HEK293T (cell line): ENCODE data around the gene GAS2L1.

ENCODE experiments used
- CTCF ChIA-PET: fragments of 350-600 bp; formaldehyde crosslinking; extraction: SDS; loops from one replicate; lab custom pipeline; 2021; ENCODE audit warnings: antibody characterized with exemption, inconsistent platforms; lab: Yijun Ruan, JAX
- POLR2A ChIA-PET: fragments of 350-600 bp; formaldehyde crosslinking; extraction: SDS; loops from one replicate; lab custom pipeline; 2020; ENCODE audit warnings: antibody characterized with exemption, inconsistent platforms; lab: Yijun Ruan, JAX
- DNase-seq: peaks from one replicate; pipeline ENCODE4 v3.0.0; 2012; ENCODE audit warnings: mixed read lengths; ENCODE audit errors: extremely low spot score
- ARNT ChIP-seq: fragments of 450-650 bp; IDR thresholded peaks from 2 replicates; pipeline ENCODE4 v1.6.1; 2017; ENCODE audit warnings: mild to moderate bottlenecking
- BHLHE40 ChIP-seq: fragments of 450-650 bp; IDR thresholded peaks from 2 replicates; pipeline ENCODE4 v1.6.1; 2016; ENCODE audit warnings: mild to moderate bottlenecking, moderate library complexity, borderline replicate concordance
- CTBP1 ChIP-seq: fragments of 450-650 bp; IDR thresholded peaks from 2 replicates; pipeline ENCODE4 v1.6.1; 2016; ENCODE audit warnings: borderline replicate concordance
- ELF4 ChIP-seq: fragments of 450-650 bp; IDR thresholded peaks from 2 replicates; pipeline ENCODE4 v1.6.1; 2017; ENCODE audit warnings: antibody characterized with exemption
- FOXA1 ChIP-seq: fragments of 450-650 bp; IDR thresholded peaks from 2 replicates; pipeline ENCODE4 v1.6.1; 2016; ENCODE audit warnings: mild to moderate bottlenecking
- FOXK2 ChIP-seq: fragments of 450-650 bp; IDR thresholded peaks from 2 replicates; pipeline ENCODE4 v1.6.1; 2016; ENCODE audit warnings: mild to moderate bottlenecking
- FOXM1 ChIP-seq: fragments of 450-650 bp; IDR thresholded peaks from 2 replicates; pipeline ENCODE4 v1.6.1; 2017; ENCODE audit warnings: mild to moderate bottlenecking, borderline replicate concordance
- HDGF ChIP-seq: fragments of 450-650 bp; IDR thresholded peaks from 2 replicates; pipeline ENCODE4 v1.6.1; 2017; ENCODE audit warnings: antibody characterized with exemption, borderline replicate concordance
- L3MBTL2 ChIP-seq: fragments of 450-650 bp; conservative IDR thresholded peaks from 2 replicates; pipeline ENCODE4 v1.6.1; 2016; ENCODE audit warnings: mild to moderate bottlenecking
- LEF1 ChIP-seq: fragments of 450-650 bp; IDR thresholded peaks from 2 replicates; pipeline ENCODE4 v1.6.1; 2017; ENCODE audit warnings: mild to moderate bottlenecking, borderline replicate concordance
- NFRKB ChIP-seq: fragments of 450-650 bp; IDR thresholded peaks from 2 replicates; pipeline ENCODE4 v1.6.1; 2016; ENCODE audit warnings: mild to moderate bottlenecking, moderate library complexity
- SP1 ChIP-seq: fragments of 450-650 bp; IDR thresholded peaks from 2 replicates; pipeline ENCODE4 v1.6.1; 2017
- SUZ12 ChIP-seq: fragments of 450-650 bp; IDR thresholded peaks from 2 replicates; pipeline ENCODE4 v1.6.1; 2016; ENCODE audit warnings: mild to moderate bottlenecking
- TARDBP ChIP-seq: fragments of 450-650 bp; IDR thresholded peaks from 2 replicates; pipeline ENCODE4 v1.6.1; 2016
- ZNF384 ChIP-seq: fragments of 450-650 bp; IDR thresholded peaks from 2 replicates; pipeline ENCODE4 v1.6.1; 2016
- TF ChIP-seq, protein P1 (sequence below): fragments of 450-650 bp; IDR thresholded peaks from 2 replicates; pipeline ENCODE4 v1.6.1; 2016

The GAS2L1 gene

DNA sequence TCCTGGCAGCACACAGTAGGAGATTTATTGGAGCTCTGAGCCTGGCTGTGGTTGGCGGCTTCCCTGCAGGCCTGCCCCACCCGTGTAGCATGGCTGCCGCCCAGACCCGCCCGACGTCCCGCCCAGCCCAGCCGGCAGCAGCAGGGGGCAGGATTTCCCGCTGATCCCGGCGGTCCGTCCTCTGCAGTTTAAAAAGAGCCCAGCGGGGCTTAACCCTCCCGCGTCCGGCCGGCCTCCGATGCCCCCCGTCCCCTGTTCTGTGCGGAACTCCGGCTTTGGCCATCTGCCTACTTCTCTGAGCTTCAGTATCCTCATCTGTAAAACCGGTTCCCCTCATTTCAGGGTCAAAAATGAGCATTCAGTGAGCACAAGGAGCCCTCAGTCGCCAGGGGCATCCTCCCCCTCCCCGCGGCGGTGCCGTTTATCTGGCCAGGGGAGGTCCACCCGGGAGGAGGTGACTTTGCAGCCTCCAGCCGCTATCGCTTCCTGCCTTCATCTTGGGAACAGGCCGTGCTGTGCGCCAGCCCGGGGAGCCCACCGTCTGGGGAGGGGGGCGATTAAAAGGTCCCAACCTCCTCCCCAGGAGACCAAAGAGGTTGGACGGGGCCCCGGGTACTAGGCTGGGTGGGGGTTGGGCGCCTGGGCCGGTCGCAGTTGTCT is at the start of gene GAS2L1:
Gene GAS2L1, plus strand, starts transcription at position 476 of the 660 bp plus-strand sequence. CDS start 1,456 bp downstream, outside the sequence.
- ChIA-PET POLR2A (interaction anchor here (0.6 to 1.7 kb wide), 3 partner anchors 9 to 18 kb away, joined by 3 to 5 read pairs (median 3); no protein-coding TSS in a partner anchor), CTCF (interaction anchor here (0.8 kb wide), 1 partner anchor 53 kb away, joined by 3 read pairs; no protein-coding TSS in a partner anchor)
- peak; percentile 90 for DNase-seq
- TF ChIP-seq, protein P1, sequence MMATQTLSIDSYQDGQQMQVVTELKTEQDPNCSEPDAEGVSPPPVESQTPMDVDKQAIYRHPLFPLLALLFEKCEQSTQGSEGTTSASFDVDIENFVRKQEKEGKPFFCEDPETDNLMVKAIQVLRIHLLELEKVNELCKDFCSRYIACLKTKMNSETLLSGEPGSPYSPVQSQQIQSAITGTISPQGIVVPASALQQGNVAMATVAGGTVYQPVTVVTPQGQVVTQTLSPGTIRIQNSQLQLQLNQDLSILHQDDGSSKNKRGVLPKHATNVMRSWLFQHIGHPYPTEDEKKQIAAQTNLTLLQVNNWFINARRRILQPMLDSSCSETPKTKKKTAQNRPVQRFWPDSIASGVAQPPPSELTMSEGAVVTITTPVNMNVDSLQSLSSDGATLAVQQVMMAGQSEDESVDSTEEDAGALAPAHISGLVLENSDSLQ: no peak
- TF ChIP-seq SUZ12 (no peak), FOXM1 (peak; percentile 13; the same call in 1 of the 2 replicates)

DNA sequence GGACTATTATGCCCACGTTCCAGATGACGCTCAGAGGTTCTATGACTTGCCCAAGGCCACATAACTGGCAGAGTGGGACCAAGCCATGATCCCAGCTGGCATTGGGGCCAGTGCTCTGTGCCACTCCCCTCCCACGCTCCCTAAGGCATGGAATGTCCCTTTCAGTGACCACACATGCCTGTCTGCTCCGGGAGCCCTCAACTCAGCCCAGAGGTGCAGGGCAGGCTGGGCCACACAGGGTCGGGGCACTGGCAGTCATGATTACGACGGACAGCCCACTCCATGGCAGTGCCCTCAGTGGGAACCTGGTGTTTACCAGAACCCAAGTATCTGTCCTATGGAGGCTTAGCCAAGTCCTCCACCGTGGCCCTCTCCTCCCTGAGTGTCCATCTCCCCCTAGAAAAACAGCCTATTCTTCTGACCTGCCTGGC is 48.7 kb upstream of the GAS2L1 start:
- TF ChIP-seq ARNT: no peak
- TF ChIP-seq SP1: no peak
- no peak for TF ChIP-seq FOXK2
- TF ChIP-seq LEF1: no peak
- no peak for TF ChIP-seq SUZ12
- no peak for TF ChIP-seq ELF4
- no peak for TF ChIP-seq FOXA1
- TF ChIP-seq TARDBP: no peak
- no peak for TF ChIP-seq BHLHE40
- no peak for TF ChIP-seq HDGF
- TF ChIP-seq NFRKB: no peak
- TF ChIP-seq CTBP1: no peak
- TF ChIP-seq, protein P1: no peak
- no peak for TF ChIP-seq L3MBTL2
- no peak for TF ChIP-seq ZNF384
- ChIA-PET CTCF (no interaction called here), POLR2A (no interaction called here)
- no peak for DNase-seq

DNA sequence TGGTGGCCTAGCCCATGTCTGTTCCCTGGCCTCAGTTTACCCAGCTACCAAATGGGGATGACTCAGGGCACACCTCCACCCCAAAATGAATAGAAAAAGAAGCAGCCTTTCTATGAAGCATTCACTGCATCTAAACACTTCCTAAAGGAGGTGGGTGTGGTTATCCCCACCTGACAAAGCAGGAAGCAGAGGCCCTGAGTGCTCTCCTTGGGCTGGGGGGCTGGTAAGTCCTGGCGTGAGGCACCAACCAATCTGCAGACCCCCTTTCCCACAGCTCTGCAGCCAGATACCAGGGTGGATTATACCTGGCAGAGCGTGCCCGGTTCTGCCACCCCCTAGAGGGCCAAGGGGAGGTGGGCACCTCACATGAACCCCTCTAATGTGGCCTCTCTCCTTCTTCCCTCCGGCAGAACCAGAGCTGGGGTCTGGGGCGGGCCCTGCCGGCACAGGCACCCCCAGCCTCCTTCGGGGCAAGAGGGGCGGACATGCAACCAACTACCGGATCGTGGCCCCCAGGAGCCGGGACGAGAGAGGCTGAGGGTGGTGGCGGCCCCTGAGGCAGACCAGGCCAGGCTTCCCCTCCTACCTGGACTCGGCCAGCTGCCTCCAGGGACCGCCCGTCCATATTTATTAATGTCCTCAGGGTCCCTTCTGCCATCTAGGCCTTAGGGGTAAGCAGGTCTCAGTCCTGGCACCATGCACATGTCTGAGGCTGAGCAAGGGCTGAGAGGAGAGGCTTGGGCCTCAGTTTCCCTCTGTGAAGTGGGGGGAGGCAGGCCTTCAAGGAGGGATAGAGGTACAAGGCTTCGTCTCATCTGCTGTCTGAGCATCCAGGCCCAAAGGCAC is 47.8 kb upstream of the GAS2L1 start:
- CTCF ChIA-PET: no interaction called here
- DNase-seq: no peak
- POLR2A ChIA-PET: no interaction called here
- TF ChIP-seq CTBP1 (no peak), FOXK2 (no peak), ARNT (no peak), BHLHE40 (no peak), ELF4 (no peak), L3MBTL2 (no peak), SP1 (no peak), TARDBP (no peak), FOXA1 (no peak), NFRKB (no peak), ZNF384 (no peak), FOXM1 (no peak)
- TF ChIP-seq, protein P1: no peak

DNA sequence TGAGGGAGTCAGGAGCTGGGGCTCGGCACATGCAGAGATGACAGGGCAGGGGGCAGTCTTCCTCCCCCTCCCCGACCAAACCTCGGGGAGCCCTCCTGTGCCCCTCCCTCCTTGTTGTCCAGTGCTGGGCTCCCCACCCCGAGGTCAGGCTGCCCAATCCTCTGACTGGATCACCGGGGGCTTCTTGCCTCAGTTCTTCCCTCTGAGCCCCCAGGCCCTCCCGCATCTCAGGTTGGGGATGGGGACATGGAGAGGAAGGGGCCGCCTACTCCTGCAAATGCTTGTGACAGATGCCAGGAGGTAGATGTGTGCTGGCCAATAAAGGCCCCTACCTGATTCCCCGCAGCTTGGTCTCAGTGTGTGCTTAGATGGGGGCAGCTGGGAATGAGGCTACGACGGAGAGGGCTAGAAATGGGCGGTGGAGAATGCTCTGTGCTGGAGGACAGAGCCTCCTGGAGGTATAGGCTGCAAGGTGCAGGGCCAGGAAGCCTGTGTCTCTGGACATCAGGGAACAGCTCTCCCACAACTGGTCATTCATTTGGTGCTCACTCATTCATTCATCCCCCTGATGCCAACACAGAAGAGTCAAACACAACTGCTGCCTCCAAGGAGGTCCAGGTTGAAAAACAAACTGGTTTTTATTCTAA is 47.1 kb upstream of the GAS2L1 start:
- TF ChIP-seq BHLHE40: no peak
- no peak for TF ChIP-seq SP1
- no peak for TF ChIP-seq CTBP1
- no peak for TF ChIP-seq L3MBTL2
- TF ChIP-seq ZNF384: no peak
- TF ChIP-seq ELF4: no peak
- TF ChIP-seq HDGF: no peak
- no peak for TF ChIP-seq ARNT
- TF ChIP-seq NFRKB: no peak
- TF ChIP-seq FOXA1: no peak
- no peak for TF ChIP-seq FOXK2
- TF ChIP-seq FOXM1: no peak
- TF ChIP-seq SUZ12: no peak
- TF ChIP-seq, protein P1: no peak
- TF ChIP-seq LEF1: no peak
- TF ChIP-seq TARDBP: no peak
- ChIA-PET POLR2A (no interaction called here), CTCF (no interaction called here)
- peak; percentile 65 for DNase-seq

DNA sequence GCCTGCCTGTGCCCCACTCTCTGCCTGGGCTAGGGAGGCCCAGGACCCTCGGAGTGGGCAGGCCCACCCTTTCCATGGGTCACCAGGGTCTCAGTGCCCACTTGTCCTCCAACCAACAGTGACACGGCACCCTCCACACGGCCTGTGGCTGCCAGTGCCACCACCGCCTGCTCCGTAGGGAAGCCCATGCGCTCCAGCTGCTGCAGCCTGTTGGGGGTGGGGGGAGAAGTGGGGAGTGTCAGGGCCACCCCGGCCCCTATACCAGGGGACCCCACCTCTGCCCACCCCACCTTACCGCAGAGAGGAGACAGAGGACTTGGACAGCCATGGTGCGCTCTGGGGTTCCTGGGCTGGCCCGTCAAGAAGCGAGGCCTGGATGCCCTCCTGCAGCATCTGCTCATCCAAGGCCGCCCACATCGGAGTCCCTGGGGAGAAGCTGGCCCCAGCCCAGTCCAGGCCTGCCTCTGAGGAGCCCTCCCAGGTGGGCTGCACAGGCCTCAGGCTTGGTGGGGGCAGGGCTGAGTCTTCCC is 46.4 kb upstream of the GAS2L1 start:
- POLR2A ChIA-PET: interaction anchor here (1.0 kb wide), 1 partner anchor 10 kb away, joined by 3 read pairs; no protein-coding TSS in a partner anchor
- DNase-seq: no peak

More for the DNA sequence above, 46.4 kb upstream of the GAS2L1 start:
- TF ChIP-seq SP1 (no peak), SUZ12 (no peak), BHLHE40 (no peak), ZNF384 (no peak), CTBP1 (no peak), FOXM1 (no peak), NFRKB (no peak), FOXK2 (no peak), HDGF (no peak)
- TF ChIP-seq, protein P1: no peak
- CTCF ChIA-PET: no interaction called here
